Subcutaneous abdominal adipose tissue (tissue), 5 donors: Measurements from ENCODE around the gene CRHBP.
"Not testable (repeated sequence)": the region's sequence is repeated elsewhere in the genome, so short reads cannot be mapped to it uniquely, and the experiment has no call there.

ENCODE experiments used
- H3K27ac ChIP-seq: one replicate; pipeline ENCODE4 v1.7.0; 2013; ENCODE audit warnings: low read depth, mild to moderate bottlenecking, inconsistent platforms, low read length, moderate library complexity
- H3K27me3 ChIP-seq, 5 donors: one replicate each; pipeline ENCODE4 v1.7.0; 2013; ENCODE audit warnings: low read length in 5 of 5, inconsistent platforms in 1 of 5; ENCODE audit not compliant: control insufficient read depth in 5 of 5, insufficient read depth in 4 of 5
- H3K36me3 ChIP-seq, 5 donors: one replicate each; pipeline ENCODE4 v1.7.0; 2013; ENCODE audit warnings: low read length in 5 of 5; ENCODE audit not compliant: control insufficient read depth in 5 of 5, insufficient read depth in 5 of 5
- H3K4me1 ChIP-seq, 5 donors: one replicate each; pipeline ENCODE4 v1.7.0; 2013; ENCODE audit warnings: low read length in 5 of 5, mild to moderate bottlenecking in 3 of 5, moderate library complexity in 1 of 5; ENCODE audit not compliant: control insufficient read depth in 5 of 5, insufficient read depth in 5 of 5
- H3K4me3 ChIP-seq, 5 donors: one replicate each; pipeline ENCODE4 v1.7.0; 2013; ENCODE audit warnings: low read length in 5 of 5, low read depth in 1 of 5
- H3K9ac ChIP-seq, 5 donors: one replicate each; pipeline ENCODE4 v1.7.0; 2013; ENCODE audit warnings: low read length in 5 of 5, mild to moderate bottlenecking in 4 of 5, moderate library complexity in 3 of 5
- H3K9me3 ChIP-seq, 5 donors: one replicate each; pipeline ENCODE4 v1.7.0; 2013; ENCODE audit warnings: low read length in 5 of 5; ENCODE audit not compliant: control insufficient read depth in 5 of 5
- donor health status: healthy.
- donor health status: healthy.
- donor health status: healthy.
- donor health status: healthy.
- donor health status: healthy.

The CRHBP gene

GRCh38 chr5:76952795-76953536 lies at the start of gene CRHBP:
Gene CRHBP, plus strand, starts transcription at chr5:76953045. Its CDS starts 90 bp downstream, at chr5:76953135.
- Histone ChIP-seq H3K4me1 (peaks cover 0 to 25% (median 12%) of the 10 kb centered on the region in 5 donors), H3K27ac (peak within 1 kb of the TSS; percentile 57), H3K27me3 (peaks cover 9 to 19% (median 15%) of the 10 kb centered on the region in 5 donors), H3K36me3 (no peaks in the 10 kb centered on the region), H3K9ac (peak within 1 kb of the TSS in 4 of 5 donors; percentile 37 to 83 (median 62)), H3K4me3 (peak within 1 kb of the TSS; percentile 70 to 81 (median 74)), H3K9me3 (no peaks in the 10 kb centered on the region)

- H3K4me1 ChIP-seq: peaks cover 0 to 8% (median 0%) of the 10 kb centered on the region in 5 donors
- H3K36me3 ChIP-seq: no peaks in the 10 kb centered on the region
- no peak overlapping the region for H3K27ac ChIP-seq
- no peak overlapping the region for H3K9ac ChIP-seq
- H3K9me3 ChIP-seq: no peaks in the 10 kb centered on the region
- no peaks in the 10 kb centered on the region for H3K27me3 ChIP-seq
- H3K4me3 ChIP-seq: no peak overlapping the region
Observed at GRCh38 chr5:76908166-76908565, 44.7 kb upstream of the CRHBP start.

- H3K27me3 ChIP-seq, H3K9ac ChIP-seq, H3K4me3 ChIP-seq, H3K36me3 ChIP-seq, H3K27ac ChIP-seq, H3K9me3 ChIP-seq: not testable (repeated sequence)
- peaks cover 0 to 13% (median 0%) of the 10 kb centered on the region in 5 donors for H3K4me1 ChIP-seq
Observed at GRCh38 chr5:76910344-76910933, 42.4 kb upstream of the CRHBP start.

GRCh38 chr5:76914671-76915070 lies 38.2 kb upstream of the CRHBP start:
- H3K36me3 ChIP-seq, H3K27ac ChIP-seq, H3K9me3 ChIP-seq, H3K27me3 ChIP-seq, H3K4me3 ChIP-seq, H3K9ac ChIP-seq: not testable (repeated sequence)
- peaks cover 0 to 13% (median 0%) of the 10 kb centered on the region in 5 donors for H3K4me1 ChIP-seq

- H3K4me1 ChIP-seq: peaks cover 0 to 10% (median 0%) of the 10 kb centered on the region in 5 donors
- peaks cover 0 to 3% (median 2%) of the 10 kb centered on the region in 5 donors for H3K9me3 ChIP-seq
- H3K36me3 ChIP-seq: no peaks in the 10 kb centered on the region
- H3K4me3 ChIP-seq: no peak overlapping the region
- H3K27ac ChIP-seq: no peak overlapping the region
- no peaks in the 10 kb centered on the region for H3K27me3 ChIP-seq
- no peak overlapping the region for H3K9ac ChIP-seq
Observed at GRCh38 chr5:76918539-76918938, 34.3 kb upstream of the CRHBP start.

- Histone ChIP-seq H3K36me3 (no peaks in the 10 kb centered on the region), H3K9me3 (peaks cover 0 to 2% (median 0%) of the 10 kb centered on the region in 5 donors), H3K4me1 (peaks cover 0 to 6% (median 0%) of the 10 kb centered on the region in 5 donors), H3K27ac (no peak overlapping the region), H3K9ac (no peak overlapping the region), H3K4me3 (no peak overlapping the region), H3K27me3 (no peaks in the 10 kb centered on the region)
Observed at GRCh38 chr5:76920491-76920890, 32.4 kb upstream of the CRHBP start.

GRCh38 chr5:76926329-76927105 lies 26.3 kb upstream of the CRHBP start:
- Histone ChIP-seq H3K9ac (no peak overlapping the region), H3K9me3 (no peaks in the 10 kb centered on the region), H3K4me3 (no peak overlapping the region), H3K27ac (no peak overlapping the region), H3K27me3 (no peaks in the 10 kb centered on the region), H3K4me1 (no peaks in the 10 kb centered on the region), H3K36me3 (no peaks in the 10 kb centered on the region)

- H3K27ac ChIP-seq: no peak overlapping the region
- no peaks in the 10 kb centered on the region for H3K4me1 ChIP-seq
- H3K9me3 ChIP-seq: no peaks in the 10 kb centered on the region
- H3K4me3 ChIP-seq: no peak overlapping the region
- H3K27me3 ChIP-seq: no peaks in the 10 kb centered on the region
- no peak overlapping the region for H3K9ac ChIP-seq
- H3K36me3 ChIP-seq: no peaks in the 10 kb centered on the region
Observed at GRCh38 chr5:76927961-76928360, 24.9 kb upstream of the CRHBP start.

- Histone ChIP-seq H3K27me3 (no peaks in the 10 kb centered on the region), H3K9ac (no peak overlapping the region), H3K9me3 (peaks cover 0 to 4% (median 0%) of the 10 kb centered on the region in 5 donors), H3K36me3 (no peaks in the 10 kb centered on the region), H3K4me1 (no peaks in the 10 kb centered on the region), H3K4me3 (no peak overlapping the region), H3K27ac (no peak overlapping the region)
Observed at GRCh38 chr5:76930083-76930482, 22.8 kb upstream of the CRHBP start.

- H3K9ac ChIP-seq: no peak overlapping the region
- H3K27ac ChIP-seq: no peak overlapping the region
- H3K9me3 ChIP-seq: peaks cover 0 to 4% (median 0%) of the 10 kb centered on the region in 5 donors
- no peak overlapping the region for H3K4me3 ChIP-seq
- H3K27me3 ChIP-seq: no peaks in the 10 kb centered on the region
- peaks cover 0 to 3% (median 0%) of the 10 kb centered on the region in 5 donors for H3K4me1 ChIP-seq
- H3K36me3 ChIP-seq: no peaks in the 10 kb centered on the region
Observed at GRCh38 chr5:76938177-76938576, 14.7 kb upstream of the CRHBP start.
